Fibroblast of gingiva (primary cell): ENCODE data around the gene OVOL2.

Experiments used
- DNase-seq: peaks from one replicate; pipeline ENCODE4 v3.0.0-alpha.2; 2011; ENCODE audit warnings: low read depth

OVOL2 gene

DNA sequence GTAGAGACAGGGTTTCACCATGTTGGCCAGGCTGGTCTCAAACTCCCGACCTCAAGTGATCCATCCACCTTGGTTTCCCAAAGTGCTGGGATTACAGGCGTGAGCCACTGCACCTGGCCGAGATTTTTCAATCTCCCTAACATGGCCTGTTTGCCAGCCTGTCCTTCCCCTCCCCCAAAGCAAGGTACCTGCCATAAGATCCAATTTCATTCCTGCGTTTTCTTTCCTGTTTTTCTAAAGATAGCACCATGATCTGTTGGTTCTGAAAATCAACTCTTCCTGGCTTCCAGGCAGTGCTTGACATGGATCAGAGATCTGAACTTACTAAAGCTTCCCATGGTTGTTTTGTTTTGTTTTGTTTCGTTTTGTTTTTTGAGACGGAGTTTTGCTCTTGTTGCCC is 81.4 kb downstream of the OVOL2 start:
- DNase-seq = no peak
